ENCODE measurements around the gene CHRM2. TPM values are rescaled to one million over a fixed set of nuclear protein-coding genes. Genes with fewer than 3 reads are reported as not detected.

CHRM2 gene
- total and polyA plus RNA-seq, 2 experiments from 2014 or later, result 0.21 to 0.35 TPM

DNA sequence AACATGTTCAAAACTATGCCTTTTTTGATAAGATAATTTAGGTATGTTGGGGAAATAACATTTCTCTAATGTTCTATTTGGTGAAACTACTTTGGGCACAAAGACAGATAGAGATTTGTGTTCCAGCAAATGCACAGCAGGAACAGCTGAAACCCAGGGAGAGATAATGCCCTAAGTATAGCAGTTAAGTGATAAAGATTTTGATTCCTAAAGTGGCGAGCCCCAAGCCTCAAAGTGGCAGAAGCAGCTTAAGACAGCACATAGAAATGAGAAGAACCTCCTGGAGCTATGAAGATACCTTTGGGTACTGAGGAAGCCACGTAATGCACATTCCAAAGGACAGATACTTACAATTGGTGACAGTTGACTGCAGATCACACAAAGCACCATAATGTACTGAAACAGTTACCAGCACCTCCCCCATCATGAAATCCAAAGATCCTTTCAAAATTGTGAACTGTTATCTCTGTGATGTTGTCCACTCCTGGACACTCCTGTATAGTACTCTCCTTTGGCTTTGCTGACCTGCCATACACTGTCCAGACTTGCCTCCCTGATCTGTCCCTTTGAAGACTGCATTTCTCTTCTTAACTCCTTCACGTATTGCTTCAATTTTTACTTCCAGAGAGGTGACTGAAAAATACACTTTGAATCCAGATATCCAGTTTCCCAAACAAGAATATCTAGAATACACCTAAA is 62.9 kb downstream of the CHRM2 start (continued):
- no peak for TF ChIP-seq ZNF114 (CRISPR knock-in tag; IDR thresholded peaks at IDR 0.05)
- no peak for TF ChIP-seq ZNF331 (CRISPR knock-in tag; IDR thresholded peaks at IDR 0.05; ENCODE audit: low read depth)
- TF ChIP-seq EZH2 (IDR thresholded peaks at IDR 0.05; ENCODE audit: low read depth, unreplicated experiment), result no peak
- no peak for TF ChIP-seq NANOG (IDR thresholded peaks at IDR 0.05; ENCODE audit: borderline replicate concordance)
- TF ChIP-seq, protein P1, sequence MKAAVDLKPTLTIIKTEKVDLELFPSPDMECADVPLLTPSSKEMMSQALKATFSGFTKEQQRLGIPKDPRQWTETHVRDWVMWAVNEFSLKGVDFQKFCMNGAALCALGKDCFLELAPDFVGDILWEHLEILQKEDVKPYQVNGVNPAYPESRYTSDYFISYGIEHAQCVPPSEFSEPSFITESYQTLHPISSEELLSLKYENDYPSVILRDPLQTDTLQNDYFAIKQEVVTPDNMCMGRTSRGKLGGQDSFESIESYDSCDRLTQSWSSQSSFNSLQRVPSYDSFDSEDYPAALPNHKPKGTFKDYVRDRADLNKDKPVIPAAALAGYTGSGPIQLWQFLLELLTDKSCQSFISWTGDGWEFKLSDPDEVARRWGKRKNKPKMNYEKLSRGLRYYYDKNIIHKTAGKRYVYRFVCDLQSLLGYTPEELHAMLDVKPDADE (IDR thresholded peaks at IDR 0.05), result no peak
- TF ChIP-seq JUNB (IDR thresholded peaks at IDR 0.05; ENCODE audit: unreplicated experiment), result no peak
- TF ChIP-seq, protein P2, sequence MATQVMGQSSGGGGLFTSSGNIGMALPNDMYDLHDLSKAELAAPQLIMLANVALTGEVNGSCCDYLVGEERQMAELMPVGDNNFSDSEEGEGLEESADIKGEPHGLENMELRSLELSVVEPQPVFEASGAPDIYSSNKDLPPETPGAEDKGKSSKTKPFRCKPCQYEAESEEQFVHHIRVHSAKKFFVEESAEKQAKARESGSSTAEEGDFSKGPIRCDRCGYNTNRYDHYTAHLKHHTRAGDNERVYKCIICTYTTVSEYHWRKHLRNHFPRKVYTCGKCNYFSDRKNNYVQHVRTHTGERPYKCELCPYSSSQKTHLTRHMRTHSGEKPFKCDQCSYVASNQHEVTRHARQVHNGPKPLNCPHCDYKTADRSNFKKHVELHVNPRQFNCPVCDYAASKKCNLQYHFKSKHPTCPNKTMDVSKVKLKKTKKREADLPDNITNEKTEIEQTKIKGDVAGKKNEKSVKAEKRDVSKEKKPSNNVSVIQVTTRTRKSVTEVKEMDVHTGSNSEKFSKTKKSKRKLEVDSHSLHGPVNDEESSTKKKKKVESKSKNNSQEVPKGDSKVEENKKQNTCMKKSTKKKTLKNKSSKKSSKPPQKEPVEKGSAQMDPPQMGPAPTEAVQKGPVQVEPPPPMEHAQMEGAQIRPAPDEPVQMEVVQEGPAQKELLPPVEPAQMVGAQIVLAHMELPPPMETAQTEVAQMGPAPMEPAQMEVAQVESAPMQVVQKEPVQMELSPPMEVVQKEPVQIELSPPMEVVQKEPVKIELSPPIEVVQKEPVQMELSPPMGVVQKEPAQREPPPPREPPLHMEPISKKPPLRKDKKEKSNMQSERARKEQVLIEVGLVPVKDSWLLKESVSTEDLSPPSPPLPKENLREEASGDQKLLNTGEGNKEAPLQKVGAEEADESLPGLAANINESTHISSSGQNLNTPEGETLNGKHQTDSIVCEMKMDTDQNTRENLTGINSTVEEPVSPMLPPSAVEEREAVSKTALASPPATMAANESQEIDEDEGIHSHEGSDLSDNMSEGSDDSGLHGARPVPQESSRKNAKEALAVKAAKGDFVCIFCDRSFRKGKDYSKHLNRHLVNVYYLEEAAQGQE (IDR thresholded peaks at IDR 0.05; ENCODE audit: unreplicated experiment), result no peak
- TF ChIP-seq STAT1 (IDR thresholded peaks at IDR 0.05; ENCODE audit: unreplicated experiment), result no peak
- TF ChIP-seq EZH2phosphoT487 (IDR thresholded peaks at IDR 0.05; ENCODE audit: unreplicated experiment), result no peak
- TF ChIP-seq CTCF (conservative IDR thresholded peaks at IDR 0.05; ENCODE audit: low read depth in 2 of 2), result no peak
- TF ChIP-seq POLR2AphosphoS5 (IDR thresholded peaks at IDR 0.05; ENCODE audit: low read depth), result no peak

GRCh38 chr7:136937436-136937835 is 69.0 kb downstream of the CHRM2 start:
- DNase-seq (ENCODE audit: low spot score) (no peak), ATAC-seq (no peak)
- Mint-ChIP-seq H3K9me3 (no peaks in the 10 kb centered on the region), H3K4me3 (no peak overlapping the region), H3K36me3 (ENCODE audit: low read depth) (no peaks in the 10 kb centered on the region; the same call in 2 of the 3 replicates), H3K27me3 (ENCODE audit: insufficient read depth, low read depth, poor library complexity) (no peaks in the 10 kb centered on the region), H3K27ac (no peak overlapping the region), H3K4me1 (peaks cover 1% of the 10 kb centered on the region; the same call in 2 of the 3 replicates)
- no peak overlapping the region for H3K4me2 ChIP-seq
- no peak overlapping the region for H3K4me3 ChIP-seq
- H3K79me2 ChIP-seq (replicated peaks; ENCODE audit: insufficient read depth), result no peaks in the 10 kb centered on the region
- H3K9me2 ChIP-seq (ENCODE audit: insufficient read depth), result no peaks in the 10 kb centered on the region
- no peaks in the 10 kb centered on the region for H3K27me3 ChIP-seq (ENCODE audit: insufficient read depth)
- no peak overlapping the region for H2AFZ ChIP-seq
- no peaks in the 10 kb centered on the region for H3K36me3 ChIP-seq (ENCODE audit: insufficient read depth)
- H3K4me1 ChIP-seq (ENCODE audit: insufficient read depth), result no peaks in the 10 kb centered on the region
- H3F3A ChIP-seq (replicated peaks; ENCODE audit: low read depth), result no peaks in the 10 kb centered on the region
- no peak overlapping the region for H3K27ac ChIP-seq (ENCODE audit: low read depth)
- H4K20me1 ChIP-seq (replicated peaks; ENCODE audit: insufficient read depth), result no peaks in the 10 kb centered on the region
- TF ChIP-seq POLR2AphosphoS5 (IDR thresholded peaks at IDR 0.05; ENCODE audit: low read depth), result no peak
- TF ChIP-seq CREB1 (CRISPR knock-in tag; IDR thresholded peaks at IDR 0.05; ENCODE audit: low read depth), result no peak
- TF ChIP-seq EZH2phosphoT487 (IDR thresholded peaks at IDR 0.05; ENCODE audit: unreplicated experiment), result no peak
- TF ChIP-seq, protein P2 (IDR thresholded peaks at IDR 0.05; ENCODE audit: unreplicated experiment), result no peak
- TF ChIP-seq CTCF (conservative IDR thresholded peaks at IDR 0.05; ENCODE audit: low read depth in 2 of 2), result no peak
